Measurements from ENCODE around the gene UST.
"Not testable (repeated sequence)": the region's sequence is repeated elsewhere in the genome, so short reads cannot be mapped to it uniquely, and the experiment has no call there.

The UST gene

DNA sequence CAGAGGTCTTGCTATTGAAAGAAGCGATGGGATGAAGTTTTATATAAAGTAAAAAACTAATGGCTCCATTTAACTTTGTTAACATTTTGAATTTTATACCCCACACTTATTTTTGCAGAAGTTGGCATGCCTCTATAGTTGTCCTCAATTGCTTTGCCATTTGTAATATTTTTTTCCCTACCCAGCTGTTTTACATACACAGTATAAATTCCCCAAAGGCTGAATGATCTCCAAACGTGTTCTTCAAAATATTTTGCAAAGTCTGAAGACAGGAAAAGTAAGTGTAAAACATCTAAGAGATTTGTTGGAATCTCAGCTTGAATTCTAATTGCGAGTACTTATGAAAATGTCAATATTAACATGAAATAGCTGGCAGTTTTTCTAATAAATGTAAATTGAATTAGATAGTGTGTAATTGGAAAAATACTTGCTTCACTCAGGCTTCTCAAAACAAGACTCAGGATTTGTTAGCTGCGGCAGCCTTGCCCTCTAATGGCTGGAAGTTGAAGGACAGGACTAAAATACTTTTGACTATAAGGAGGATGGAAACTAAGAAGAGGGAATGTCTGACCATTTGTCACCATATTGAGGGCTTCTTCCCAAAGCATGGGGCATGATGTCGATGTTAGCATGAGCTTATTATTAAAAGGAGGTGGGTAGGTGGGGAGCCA, 226.8 kb downstream of the UST start:
- no peak for DNase-seq (ENCODE audit: low spot score)

DNA sequence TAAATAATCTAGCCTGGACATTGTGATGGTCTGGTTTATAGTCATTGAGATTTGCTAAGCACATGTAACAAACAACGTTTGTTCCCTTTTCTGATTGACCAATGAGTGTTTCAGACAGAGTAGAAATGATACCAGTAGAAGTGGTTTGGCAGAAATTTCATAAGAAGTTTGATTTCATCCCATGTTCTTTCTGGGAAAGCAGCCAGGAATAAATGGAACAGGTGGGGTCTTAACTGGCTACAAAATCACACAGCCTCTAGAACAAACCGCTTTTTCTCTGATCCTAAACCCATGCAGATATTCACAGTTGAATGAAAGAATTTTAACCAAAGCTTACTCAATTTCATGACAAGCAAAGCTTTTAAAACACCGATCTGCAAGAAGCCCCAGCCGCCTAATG, 227.5 kb downstream of the UST start:
- no peak for DNase-seq (ENCODE audit: low spot score)

DNA sequence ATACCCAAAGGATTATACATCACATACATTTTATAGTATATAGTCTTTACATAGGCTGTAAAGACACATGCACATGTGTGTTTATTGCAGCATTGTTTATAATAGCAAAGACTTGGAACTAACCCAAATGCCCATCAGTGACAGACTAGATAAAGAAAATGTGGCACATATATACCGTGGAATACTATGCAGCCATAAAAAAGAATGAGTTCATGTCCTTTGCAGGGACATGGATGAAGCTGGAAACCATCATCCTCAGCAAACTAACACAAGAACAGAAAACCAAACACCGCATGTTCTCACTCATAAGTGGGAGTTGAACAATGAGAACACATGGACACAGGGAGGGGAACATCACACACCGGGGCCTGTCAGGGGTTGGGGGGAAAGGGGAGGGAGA, 231.5 kb downstream of the UST start:
- not testable (repeated sequence) for DNase-seq (ENCODE audit: low spot score)

DNA sequence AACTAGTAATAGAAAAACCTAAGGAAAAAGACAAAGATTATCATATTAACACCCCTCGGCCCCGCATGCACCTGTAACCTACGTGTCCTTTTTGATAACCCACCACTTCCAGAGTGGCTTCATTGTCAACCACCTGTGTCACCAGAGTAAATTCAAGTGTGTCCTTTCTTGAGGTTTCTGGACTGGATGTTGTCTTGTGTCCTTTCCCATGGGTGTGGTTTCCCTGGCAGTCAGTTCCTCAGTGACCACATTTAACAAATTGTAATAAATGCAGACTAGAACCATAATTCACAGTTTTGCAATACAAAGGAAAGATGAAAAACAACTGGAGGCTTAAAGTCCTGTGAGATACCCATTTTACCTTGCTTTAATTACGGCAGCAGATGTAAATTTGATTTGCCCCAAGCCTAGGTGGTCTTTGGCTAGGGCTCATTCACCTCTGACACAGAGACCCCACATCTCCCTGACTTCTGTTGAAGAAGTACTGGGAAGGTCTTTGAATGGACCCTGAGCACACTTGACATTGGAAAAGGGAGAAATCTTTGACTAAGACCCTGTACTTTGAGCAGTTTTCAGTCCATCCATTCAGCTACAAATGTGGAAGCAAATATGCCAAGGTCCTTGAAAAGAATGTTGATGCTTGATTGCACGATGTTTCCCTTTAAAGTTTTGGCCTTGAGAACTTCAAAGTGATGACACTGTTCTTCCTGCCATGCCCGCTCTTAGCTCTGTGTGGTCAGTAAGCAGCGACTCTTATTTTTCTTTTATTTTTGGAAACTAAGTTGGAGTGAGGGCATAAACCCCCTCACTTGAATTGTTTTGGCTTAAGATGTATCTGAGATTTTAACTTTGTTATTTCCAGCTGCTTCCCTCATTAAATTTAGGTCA, 232.4 kb downstream of the UST start:
- no peak for DNase-seq (ENCODE audit: low spot score)

DNA sequence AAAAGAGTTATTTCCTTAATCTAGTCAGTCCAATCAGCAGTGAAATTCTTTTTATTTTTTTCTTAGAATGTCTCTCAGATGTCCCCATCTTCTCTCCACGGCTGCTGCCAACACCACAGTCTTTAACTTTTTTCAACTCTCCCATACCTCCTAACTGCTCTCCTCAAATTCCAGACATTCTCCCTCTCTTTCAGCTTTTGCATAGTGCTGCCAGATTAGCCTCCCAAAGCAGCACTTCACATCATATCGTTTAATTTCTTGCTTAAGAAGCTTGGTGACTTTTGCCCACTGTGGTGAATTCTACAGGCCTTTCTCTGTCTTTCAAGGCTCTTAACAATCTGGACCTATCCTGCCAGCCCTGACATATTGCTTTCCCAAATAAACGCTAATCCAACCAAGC, 233.4 kb downstream of the UST start:
- no peak for DNase-seq (ENCODE audit: low spot score)

DNA sequence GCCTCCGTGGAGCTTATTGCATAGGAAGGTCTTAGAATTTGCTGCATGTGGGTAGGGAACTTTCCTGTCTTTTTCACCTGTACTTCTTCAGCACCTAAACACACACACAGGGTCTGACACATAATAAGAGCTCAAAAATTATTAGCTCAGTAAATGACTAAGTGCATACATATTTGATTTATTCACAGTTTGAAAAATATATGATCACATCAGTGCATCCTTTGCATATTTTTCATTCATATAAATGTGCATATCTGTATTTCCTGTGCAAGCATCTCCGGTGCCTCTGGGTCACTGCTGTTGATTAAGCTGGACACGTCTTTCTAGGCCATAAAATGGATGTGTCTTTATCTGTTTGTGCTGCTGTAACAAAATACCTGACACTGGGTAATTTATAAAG, 234.7 kb downstream of the UST start:
- no peak for DNase-seq (ENCODE audit: low spot score)

DNA sequence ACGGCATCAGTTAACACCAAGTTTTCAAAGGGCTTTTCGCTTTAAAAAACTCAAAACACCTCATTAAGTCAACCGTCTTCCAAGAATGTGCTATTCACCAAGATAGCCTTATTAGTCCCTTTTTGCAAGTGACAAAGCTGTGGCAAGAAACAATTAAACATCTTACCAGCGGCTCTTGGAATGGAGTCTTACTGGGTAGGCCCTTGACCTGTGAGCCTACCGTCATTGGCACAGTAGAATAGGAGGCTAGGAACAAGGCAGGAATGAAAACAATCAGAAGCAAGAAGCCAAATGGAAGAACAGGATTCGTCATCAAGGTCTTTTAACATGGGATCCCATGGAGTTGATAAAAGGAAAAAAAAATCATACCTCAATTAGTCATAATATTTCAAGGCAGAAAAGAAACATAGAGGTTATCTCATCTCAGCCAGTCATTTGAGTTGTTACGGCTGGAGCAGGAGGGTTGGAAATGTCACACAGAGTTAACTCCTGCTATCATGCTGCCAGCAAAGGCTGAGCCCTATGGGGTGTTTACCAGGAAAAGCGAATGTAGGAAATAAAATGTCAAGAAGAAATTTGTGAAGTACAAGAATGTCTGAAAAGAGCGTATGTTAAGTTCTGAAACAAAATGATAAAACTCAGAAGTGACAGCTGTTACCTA, 236.4 kb downstream of the UST start:
- DNase-seq (ENCODE audit: low spot score) = no peak

DNA sequence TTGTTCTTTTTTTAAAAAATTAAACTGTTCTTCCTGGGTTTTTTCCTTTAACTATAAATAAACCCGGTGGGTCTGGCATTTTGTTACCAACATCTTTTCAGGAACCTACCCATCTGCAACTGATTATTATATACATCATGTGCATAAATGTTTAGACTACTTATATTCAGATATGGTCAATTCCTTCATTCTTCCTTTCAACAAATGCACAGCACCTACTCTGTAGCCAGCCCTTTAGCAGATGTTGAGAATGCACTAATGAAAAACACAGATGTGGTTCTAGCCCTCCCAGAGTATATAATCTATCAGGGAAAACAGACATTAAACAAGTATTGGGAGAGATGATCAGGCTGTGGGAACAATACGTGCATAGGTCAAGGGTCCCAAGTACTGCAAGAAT, 237.1 kb downstream of the UST start:
- no peak for DNase-seq (ENCODE audit: low spot score)

DNA sequence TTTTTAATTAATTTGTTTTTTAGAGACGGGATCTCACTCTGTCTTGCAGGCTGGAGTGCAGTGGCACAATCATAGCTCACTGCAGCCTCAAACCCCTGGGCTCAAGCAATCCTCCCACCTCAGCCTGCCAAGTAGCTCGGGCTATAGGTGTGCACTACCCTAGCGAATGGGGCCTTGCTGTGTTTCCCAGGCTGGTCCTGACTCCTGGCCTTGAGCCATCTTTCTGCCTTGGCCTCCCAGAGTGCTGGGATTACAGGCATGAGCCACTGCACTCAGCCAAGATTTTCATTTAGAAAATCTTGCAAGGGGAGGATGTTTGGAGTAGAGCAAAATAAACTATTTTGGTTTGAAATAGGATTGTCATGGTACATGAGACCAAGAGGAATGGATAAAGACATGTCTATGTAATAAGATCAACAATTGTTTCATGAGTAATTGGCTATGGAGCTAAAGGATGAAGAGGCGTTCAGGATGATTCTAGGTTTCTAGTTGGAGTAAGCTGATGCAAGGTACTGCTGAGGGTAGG, 237.8 kb downstream of the UST start:
- no peak for DNase-seq (ENCODE audit: low spot score)

DNA sequence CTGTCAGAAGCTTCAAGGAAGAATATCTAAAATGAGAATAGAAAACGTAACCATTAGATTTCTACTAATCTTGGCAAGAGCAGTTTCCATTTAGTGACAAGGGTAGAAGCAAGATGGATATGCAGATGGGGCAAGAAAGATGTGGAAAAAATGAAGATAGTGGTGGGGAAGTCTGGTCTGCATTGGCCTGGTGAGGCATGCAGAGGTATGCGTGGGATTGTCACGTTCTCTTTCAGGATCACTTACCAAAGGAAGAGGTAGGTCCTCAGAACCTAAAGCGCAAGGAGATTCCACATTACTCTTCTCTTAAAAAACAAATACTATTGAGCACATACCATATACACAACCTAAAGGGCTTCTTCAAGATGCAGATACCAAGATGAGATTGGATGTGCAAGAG, 238.7 kb downstream of the UST start:
- DNase-seq (ENCODE audit: low spot score) = no peak

DNA sequence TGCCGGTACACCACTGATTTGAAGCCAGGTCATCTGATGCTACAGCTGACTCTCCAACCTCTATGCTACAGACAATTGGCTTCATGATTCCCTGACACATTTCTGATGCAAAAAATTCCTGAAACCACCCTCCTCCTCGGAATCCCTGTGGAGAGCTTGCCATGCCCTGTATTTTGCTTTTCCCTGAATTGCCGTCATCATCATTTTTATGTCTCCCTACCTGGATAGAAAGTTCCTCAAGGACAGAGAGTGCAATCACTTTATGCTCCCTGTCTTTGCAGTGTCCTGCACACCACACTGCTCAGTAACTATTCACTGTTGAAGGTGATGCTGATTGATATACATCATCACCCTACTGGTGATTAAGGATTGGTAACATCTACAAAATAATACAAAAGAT, 239.8 kb downstream of the UST start:
- no peak for DNase-seq (ENCODE audit: low spot score)

DNA sequence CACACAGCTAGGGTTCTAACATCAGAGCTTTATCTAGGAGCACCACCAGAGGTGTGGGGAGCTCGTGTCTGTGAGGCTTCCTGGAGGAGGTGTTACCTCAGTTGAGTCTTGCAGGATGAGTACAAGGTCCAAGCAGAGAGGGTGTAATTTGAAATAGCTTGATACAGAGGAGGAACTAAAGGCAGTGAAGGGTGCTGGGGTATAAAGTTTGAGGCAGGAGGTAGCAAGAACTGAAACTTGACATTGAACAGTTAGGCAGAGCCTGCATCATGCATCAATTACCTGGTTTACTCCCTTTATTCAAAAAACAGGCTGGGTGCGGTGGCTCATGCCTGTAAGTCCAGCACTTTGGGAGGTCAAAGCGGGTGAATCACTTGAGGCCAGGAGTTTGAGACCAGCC, 241.2 kb downstream of the UST start:
- no peak for DNase-seq (ENCODE audit: low spot score)

DNA sequence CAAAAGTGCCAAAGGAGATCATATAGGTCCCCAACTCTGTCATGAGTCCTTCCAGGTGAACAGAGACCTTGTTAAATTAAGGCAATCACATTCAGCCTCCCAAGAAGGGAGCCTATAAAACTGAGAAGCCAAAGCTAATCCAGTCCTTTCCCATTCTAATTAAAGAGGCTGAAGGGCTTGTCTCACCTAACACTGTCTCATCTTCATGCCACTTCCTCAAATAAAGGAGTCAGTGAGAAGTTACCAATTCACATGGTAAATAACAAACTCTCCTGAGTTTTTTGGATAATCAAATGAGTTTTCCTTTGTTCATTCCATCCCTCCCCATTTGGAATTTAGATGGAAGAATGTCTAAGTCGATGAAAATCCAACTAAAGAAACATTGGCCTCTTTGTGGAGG, 242.8 kb downstream of the UST start:
- DNase-seq (ENCODE audit: low spot score) = no peak

DNA sequence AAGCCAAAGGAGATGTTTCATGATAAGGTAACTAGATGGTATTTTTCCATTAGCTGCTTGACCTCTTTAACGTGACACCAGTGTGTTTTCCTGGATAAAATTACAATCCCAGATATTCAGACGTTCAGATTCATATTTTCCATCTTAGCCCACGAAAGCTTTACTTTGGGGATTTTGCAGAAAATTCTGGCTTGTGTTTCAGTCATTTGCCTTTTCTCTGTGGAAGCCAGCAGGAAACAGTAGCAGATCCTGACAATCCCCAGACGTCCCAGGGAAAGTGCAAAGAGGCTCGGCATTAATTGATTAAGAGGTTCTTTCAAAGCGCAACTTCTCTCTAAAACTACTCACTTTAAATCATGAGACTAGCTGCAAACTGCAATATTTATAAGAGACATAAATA, 243.6 kb downstream of the UST start:
- no peak for DNase-seq (ENCODE audit: low spot score)

DNA sequence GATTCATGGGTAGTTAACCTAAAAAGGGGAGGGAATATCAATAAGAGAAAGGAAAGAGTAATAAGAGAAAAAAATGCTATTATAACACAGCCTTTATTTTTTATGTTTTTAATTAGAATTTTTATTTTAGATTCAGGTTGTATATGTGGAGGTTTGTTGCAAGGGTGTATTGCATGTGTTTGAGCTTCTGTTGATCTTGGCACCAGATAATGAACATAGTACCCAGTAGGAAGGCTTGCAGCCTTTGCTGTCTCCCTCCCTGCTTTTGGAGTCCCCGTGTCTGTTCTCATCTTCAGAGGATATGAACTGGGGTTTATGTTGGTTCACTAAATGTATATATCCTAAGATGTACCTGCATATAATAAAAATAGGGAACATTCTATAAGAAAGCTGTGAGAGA, 250.0 kb downstream of the UST start:
- no peak for DNase-seq (ENCODE audit: low spot score)

DNA sequence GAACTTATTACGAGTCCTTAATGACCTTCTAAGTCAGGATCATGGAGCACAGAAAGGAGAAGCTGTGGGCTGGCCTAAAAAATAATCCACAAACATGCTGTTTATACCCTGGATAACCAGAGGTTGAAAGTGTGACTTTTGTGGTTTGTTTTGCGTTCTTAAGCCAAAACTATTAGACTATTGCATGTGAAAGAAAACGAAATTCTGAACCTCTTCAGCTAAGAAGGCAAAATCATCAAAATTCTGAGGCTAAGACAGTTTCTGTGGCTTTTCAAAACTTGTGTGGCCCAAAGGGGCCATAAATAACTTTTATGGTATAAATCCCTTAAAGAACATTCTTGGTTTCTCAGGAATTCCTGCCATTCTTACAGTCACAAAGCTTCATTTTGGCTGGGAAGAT, 251.0 kb downstream of the UST start:
- no peak for DNase-seq (ENCODE audit: low spot score)

DNA sequence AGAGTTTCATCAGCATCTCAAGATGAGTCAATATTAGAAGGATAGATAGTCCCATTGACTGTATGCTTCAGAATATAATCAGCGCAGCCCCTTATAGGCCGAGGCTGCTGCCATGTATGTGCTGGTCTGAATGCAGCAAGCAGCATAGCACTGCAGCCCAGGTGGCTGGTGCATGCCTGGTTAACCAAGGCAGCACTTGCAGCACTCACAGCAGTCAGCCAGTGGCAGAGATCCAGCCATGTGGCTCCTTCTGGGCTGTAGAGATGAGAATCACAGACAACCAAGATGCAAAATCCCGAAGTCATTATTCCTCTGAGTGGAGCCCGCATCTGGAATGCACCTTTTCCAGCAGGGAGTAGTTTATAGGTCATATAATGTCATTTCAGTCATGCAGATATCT, 251.9 kb downstream of the UST start:
- DNase-seq (ENCODE audit: low spot score) = no peak

DNA sequence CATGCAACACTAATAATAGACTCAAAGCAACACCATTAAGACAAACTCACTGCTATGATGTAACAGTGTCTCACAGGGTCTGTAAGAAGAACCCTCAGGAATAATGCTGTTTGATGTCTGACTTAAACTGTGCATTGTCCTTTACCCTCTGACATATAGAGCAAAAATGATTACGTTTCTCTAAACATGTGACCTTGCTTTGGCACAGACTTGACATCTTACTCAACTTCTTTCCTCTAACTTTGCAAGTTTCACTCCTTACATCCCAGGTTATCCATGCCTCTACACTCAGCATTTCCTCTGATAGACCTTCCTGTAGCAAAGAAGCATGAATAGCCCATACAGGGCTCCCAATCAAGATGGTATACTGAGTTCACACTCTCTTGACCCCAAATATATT, 252.7 kb downstream of the UST start:
- no peak for DNase-seq (ENCODE audit: low spot score)

DNA sequence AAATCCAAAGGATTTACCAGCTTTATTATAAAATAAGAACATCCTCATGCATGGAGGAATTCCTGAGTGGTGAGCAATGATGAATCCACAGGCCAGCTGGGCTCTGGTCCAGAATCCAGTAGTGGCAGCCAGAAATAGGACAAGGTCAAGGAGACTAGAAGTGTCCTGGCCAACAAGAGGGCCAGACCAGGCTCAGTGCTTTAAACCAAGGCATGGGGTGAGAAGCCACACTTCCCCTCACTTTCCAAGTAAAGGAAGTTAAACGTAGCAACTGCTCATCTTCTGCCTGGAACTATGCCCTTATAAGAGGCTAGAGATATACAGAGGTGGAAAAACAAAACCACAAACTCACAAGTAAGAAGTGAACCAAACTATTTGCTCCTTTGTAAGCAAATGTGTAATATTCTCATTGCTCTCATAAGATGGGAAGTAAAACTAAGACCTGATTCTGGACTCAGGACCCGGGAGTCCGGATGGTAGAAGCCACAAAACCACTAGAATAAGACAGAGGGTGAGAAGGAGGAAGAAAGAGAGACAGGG, 253.2 kb downstream of the UST start:
- DNase-seq (ENCODE audit: low spot score) = no peak

DNA sequence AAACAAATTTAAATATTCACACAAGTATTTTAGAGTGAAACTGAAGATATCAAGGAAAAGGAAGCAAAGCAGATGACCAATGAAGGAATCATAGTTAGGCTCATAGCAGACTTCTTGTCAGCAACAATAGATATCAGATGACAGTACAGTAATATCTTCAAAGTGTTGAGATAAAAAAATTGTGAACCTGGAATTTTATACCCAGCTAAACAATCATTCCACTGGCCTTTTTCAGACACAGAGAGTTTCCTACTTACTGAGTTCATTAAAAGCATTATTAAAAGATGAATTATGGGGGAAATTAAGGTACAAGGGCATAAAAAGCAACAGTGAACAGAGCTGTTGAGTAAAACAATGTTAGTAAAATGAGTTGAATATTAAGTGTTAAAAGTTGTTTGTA, 254.6 kb downstream of the UST start:
- DNase-seq (ENCODE audit: low spot score) = no peak

DNA sequence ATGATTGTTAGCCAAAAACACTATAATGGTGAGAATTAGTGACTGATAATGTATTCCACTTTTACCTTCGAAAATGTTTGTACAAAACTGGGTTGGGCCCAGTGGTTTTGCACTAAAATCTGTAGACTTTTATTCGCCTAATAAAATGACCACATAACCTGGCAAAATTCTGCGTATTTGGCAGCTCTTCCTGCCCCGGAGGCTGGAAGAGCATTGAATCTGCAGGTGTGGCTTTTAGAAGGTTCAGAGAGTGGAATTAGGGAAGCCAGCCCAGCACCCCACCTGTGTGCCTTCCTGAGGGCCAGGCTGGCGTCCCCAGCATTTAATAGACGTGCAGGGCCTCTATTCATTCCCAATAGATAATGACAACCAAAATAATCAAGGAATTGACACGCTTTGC, 256.7 kb downstream of the UST start:
- no peak for DNase-seq (ENCODE audit: low spot score)

DNA sequence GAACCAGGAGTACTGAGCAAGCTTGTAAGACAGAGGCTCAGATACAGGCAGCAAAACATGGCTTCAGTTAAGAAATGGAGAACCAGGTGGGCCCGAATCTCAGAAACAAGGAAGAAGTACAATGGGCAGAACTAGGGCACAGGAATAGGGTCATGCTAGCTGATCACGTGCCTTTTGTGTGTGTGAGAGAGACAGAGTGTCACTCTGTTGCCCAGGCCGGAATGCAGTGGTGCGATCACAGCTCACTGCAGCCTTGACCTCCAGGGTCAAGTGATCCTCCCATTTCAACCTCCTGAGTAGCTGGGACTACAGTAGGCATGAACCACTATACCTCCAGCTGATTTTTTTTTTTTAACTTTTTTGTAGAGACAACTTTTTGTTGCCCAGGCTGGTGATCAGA, 257.8 kb downstream of the UST start:
- DNase-seq (ENCODE audit: low spot score) = no peak

DNA sequence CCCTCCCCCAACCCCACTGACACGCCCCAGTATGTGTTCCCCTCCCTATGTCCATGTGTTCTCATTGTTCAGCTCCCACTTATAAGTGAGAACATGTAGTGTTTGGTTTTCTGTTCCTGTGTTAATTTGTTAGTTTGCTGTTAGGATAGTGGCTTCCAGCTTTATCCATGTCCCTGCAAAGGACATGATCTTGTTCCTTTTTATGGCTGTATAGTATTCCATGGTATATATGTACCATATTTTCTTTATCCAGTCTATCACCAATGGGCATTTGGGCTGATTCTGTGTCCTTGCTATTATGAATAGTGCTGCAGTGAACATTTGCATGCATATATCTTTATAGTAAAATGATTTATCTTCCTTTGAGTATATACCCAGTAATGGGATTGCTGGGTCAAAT, 259.4 kb downstream of the UST start:
- not testable (repeated sequence) for DNase-seq (ENCODE audit: low spot score)
